ENCODE measurements around the gene ZNF385C.

The ZNF385C gene

GRCh38 chr17:42111871-42112551 is 13.7 kb upstream of the ZNF385C start:
- H3K4me3 ChIP-seq (ENCODE audit: low read length): peak overlapping the region; percentile 73
- H3K27me3 ChIP-seq (ENCODE audit: control insufficient read depth, insufficient read depth, low read length): no peaks in the 10 kb centered on the region
- H3K36me3 ChIP-seq (ENCODE audit: insufficient read depth, low read length): peaks cover 7% of the 10 kb centered on the region
- H3K9ac ChIP-seq (ENCODE audit: low read depth, low read length): peak overlapping the region; percentile 77
- H3K4me2 ChIP-seq (ENCODE audit: low read length): peak overlapping the region; percentile 91
- no peaks in the 10 kb centered on the region for H3K9me3 ChIP-seq (replicated peaks; ENCODE audit: low read length)
- H3K4me1 ChIP-seq (ENCODE audit: control insufficient read depth, insufficient read depth, low read length): peaks cover 17% of the 10 kb centered on the region

GRCh38 chr17:42111265-42111636 is 13.0 kb upstream of the ZNF385C start:
- no peaks in the 10 kb centered on the region for H3K27me3 ChIP-seq (ENCODE audit: control insufficient read depth, insufficient read depth, low read length)
- peaks cover 5% of the 10 kb centered on the region for H3K36me3 ChIP-seq (ENCODE audit: insufficient read depth, low read length)
- H3K4me1 ChIP-seq (ENCODE audit: control insufficient read depth, insufficient read depth, low read length): peaks cover 17% of the 10 kb centered on the region
- H3K4me2 ChIP-seq (ENCODE audit: low read length): peak overlapping the region; percentile 91
- peak overlapping the region; percentile 73 for H3K4me3 ChIP-seq (ENCODE audit: low read length)
- H3K9me3 ChIP-seq (replicated peaks; ENCODE audit: low read length): no peaks in the 10 kb centered on the region
- no peak overlapping the region for H3K9ac ChIP-seq (ENCODE audit: low read depth, low read length)

GRCh38 chr17:42110301-42111264 is 12.3 kb upstream of the ZNF385C start:
- Histone ChIP-seq H3K4me2 (ENCODE audit: low read length) (no peak overlapping the region), H3K36me3 (ENCODE audit: insufficient read depth, low read length) (peaks cover 5% of the 10 kb centered on the region), H3K4me1 (ENCODE audit: control insufficient read depth, insufficient read depth, low read length) (peaks cover 17% of the 10 kb centered on the region), H3K9me3 (replicated peaks; ENCODE audit: low read length) (no peaks in the 10 kb centered on the region), H3K4me3 (ENCODE audit: low read length) (no peak overlapping the region), H3K27me3 (ENCODE audit: control insufficient read depth, insufficient read depth, low read length) (no peaks in the 10 kb centered on the region), H3K9ac (ENCODE audit: low read depth, low read length) (no peak overlapping the region)

DNA sequence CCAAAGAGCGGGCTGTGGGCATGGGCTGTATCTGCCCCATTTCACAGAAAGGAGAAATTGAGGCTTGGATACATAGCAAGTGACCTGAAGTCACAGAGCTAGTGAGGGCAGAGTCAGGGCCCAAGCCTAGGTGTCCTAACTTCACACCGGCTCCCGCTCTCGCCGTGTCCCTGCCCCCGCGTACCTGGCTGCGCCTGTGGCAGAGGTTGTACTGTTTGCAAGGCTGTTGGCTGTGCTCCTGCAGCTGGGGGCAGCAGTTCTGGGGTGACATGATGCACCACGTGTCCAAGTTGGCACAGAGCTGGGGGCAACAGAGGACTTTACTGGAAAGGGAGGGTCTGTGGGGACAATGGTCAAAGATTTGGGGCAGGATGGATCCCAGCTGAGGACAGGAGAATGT is 10.8 kb upstream of the ZNF385C start:
- Histone ChIP-seq H3K4me2 (ENCODE audit: low read length) (no peak overlapping the region), H3K4me3 (ENCODE audit: low read length) (no peak overlapping the region), H3K4me1 (ENCODE audit: control insufficient read depth, insufficient read depth, low read length) (peaks cover 17% of the 10 kb centered on the region), H3K9me3 (replicated peaks; ENCODE audit: low read length) (no peaks in the 10 kb centered on the region), H3K36me3 (ENCODE audit: insufficient read depth, low read length) (peaks cover 5% of the 10 kb centered on the region), H3K9ac (ENCODE audit: low read depth, low read length) (no peak overlapping the region), H3K27me3 (ENCODE audit: control insufficient read depth, insufficient read depth, low read length) (no peaks in the 10 kb centered on the region)

DNA sequence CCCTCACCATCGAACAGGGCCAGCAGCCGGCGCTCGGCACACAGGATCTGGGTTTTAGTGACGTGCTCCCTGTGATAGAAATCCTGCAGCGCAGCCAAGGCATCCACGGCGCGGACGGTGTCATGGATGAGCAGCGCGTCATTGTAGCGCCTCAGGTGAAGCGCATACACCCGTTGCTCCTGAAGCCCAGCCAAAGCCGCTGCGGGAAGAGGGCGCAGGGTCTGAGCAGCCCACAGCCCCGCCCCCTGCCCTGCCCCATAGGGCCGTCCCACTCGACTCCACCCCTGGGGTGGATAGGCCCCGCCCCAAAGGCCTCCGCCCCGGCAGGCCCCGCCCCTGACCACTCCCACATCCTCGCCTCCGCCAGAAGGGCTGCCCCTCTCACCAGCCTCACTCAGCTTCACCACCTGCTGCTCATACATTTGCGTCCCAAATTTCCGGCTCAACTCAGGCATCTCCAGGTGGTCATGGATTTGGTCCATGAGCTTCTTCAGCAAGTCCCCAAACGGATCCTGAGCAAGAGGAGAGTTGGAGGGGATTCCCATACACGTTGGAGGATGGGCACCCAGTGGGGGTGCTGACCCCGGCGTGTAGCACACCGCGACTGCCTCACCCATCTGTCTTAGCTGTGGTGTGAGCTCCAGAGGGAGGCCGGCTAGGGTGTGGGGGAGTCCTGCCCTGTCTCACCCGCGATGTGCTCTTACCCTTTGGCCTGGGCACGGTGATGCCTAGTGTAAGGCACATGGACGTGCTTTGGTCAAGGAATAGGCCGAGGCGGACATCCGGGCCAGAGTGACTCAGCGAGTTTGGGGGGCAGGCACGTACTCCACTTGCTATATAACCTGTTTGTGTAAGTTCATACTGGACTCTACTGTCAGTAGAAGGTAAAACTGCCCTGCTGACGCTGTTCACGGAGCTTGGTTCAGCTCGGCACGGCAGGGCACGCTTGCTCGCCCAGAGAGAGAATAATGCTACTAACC is 9.6 kb upstream of the ZNF385C start:
- peak overlapping the region; percentile 51 for H3K4me3 ChIP-seq (ENCODE audit: low read length)
- no peak overlapping the region for H3K9ac ChIP-seq (ENCODE audit: low read depth, low read length)
- no peaks in the 10 kb centered on the region for H3K36me3 ChIP-seq (ENCODE audit: insufficient read depth, low read length)
- H3K4me2 ChIP-seq (ENCODE audit: low read length): peak overlapping the region; percentile 74
- H3K9me3 ChIP-seq (replicated peaks; ENCODE audit: low read length): no peaks in the 10 kb centered on the region
- H3K4me1 ChIP-seq (ENCODE audit: control insufficient read depth, insufficient read depth, low read length): peaks cover 13% of the 10 kb centered on the region
- no peaks in the 10 kb centered on the region for H3K27me3 ChIP-seq (ENCODE audit: control insufficient read depth, insufficient read depth, low read length)

DNA sequence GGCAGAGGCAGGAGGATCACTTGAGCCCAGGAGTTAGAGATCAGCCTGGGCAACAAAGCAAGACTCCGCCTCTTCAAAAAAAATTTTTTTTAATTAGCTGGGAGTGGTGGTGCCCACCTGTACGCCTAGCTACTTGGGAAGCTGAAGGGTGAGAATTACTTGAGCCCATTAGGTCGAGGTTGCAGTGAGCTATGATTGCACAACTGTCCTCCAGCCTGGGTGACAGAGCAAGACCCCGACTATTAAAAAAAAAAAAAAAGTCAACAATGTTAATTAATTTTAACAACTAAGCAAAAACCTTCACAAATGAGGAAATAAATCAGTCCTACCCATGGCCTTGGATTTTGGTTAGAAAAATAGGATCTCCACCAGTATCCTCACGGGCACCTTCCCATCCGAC is 8.9 kb upstream of the ZNF385C start:
- Histone ChIP-seq H3K4me1 (ENCODE audit: control insufficient read depth, insufficient read depth, low read length) (peaks cover 10% of the 10 kb centered on the region), H3K4me3 (ENCODE audit: low read length) (no peak overlapping the region), H3K9me3 (replicated peaks; ENCODE audit: low read length) (no peaks in the 10 kb centered on the region), H3K9ac (ENCODE audit: low read depth, low read length) (no peak overlapping the region), H3K36me3 (ENCODE audit: insufficient read depth, low read length) (no peaks in the 10 kb centered on the region), H3K27me3 (ENCODE audit: control insufficient read depth, insufficient read depth, low read length) (no peaks in the 10 kb centered on the region), H3K4me2 (ENCODE audit: low read length) (peak overlapping the region; percentile 74)

GRCh38 chr17:42106009-42106408 is 7.7 kb upstream of the ZNF385C start:
- Histone ChIP-seq H3K27me3 (ENCODE audit: control insufficient read depth, insufficient read depth, low read length) (no peaks in the 10 kb centered on the region), H3K4me3 (ENCODE audit: low read length) (no peak overlapping the region), H3K36me3 (ENCODE audit: insufficient read depth, low read length) (no peaks in the 10 kb centered on the region), H3K9ac (ENCODE audit: low read depth, low read length) (no peak overlapping the region), H3K4me1 (ENCODE audit: control insufficient read depth, insufficient read depth, low read length) (peaks cover 3% of the 10 kb centered on the region), H3K9me3 (replicated peaks; ENCODE audit: low read length) (no peaks in the 10 kb centered on the region), H3K4me2 (ENCODE audit: low read length) (no peak overlapping the region)

DNA sequence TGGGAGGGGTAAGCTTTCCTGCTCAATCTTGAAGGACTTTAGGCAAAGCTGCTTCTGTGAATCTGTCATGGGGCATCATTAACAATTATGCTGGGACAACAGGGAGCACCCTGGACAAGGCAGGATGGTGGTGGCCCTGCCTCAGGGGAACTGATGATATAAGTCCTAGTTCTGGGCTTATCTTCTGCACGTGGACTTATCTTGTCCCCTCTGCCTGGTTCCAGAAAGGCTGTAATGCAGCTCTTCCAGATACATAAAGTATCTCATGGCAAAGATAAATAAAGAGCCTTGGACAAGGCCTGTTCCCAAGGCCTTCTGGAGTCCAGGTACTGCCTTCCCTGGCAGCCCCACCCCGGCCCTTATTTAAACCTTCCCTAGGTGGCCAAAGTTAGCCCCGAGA is 6.0 kb upstream of the ZNF385C start:
- Histone ChIP-seq H3K4me2 (ENCODE audit: low read length) (no peak overlapping the region), H3K9ac (ENCODE audit: low read depth, low read length) (no peak overlapping the region), H3K4me3 (ENCODE audit: low read length) (no peak overlapping the region), H3K9me3 (replicated peaks; ENCODE audit: low read length) (no peaks in the 10 kb centered on the region), H3K27me3 (ENCODE audit: control insufficient read depth, insufficient read depth, low read length) (no peaks in the 10 kb centered on the region), H3K4me1 (ENCODE audit: control insufficient read depth, insufficient read depth, low read length) (peaks cover 3% of the 10 kb centered on the region), H3K36me3 (ENCODE audit: insufficient read depth, low read length) (no peaks in the 10 kb centered on the region)

GRCh38 chr17:42103221-42103954 is 5.1 kb upstream of the ZNF385C start:
- Histone ChIP-seq H3K9ac (ENCODE audit: low read depth, low read length) (no peak overlapping the region), H3K36me3 (ENCODE audit: insufficient read depth, low read length) (no peaks in the 10 kb centered on the region), H3K4me1 (ENCODE audit: control insufficient read depth, insufficient read depth, low read length) (peaks cover 3% of the 10 kb centered on the region), H3K4me2 (ENCODE audit: low read length) (no peak overlapping the region), H3K9me3 (replicated peaks; ENCODE audit: low read length) (no peaks in the 10 kb centered on the region), H3K4me3 (ENCODE audit: low read length) (no peak overlapping the region), H3K27me3 (ENCODE audit: control insufficient read depth, insufficient read depth, low read length) (no peaks in the 10 kb centered on the region)

GRCh38 chr17:42101513-42102292 is 3.4 kb upstream of the ZNF385C start:
- H3K9ac ChIP-seq (ENCODE audit: low read depth, low read length): no peak overlapping the region
- H3K27me3 ChIP-seq (ENCODE audit: control insufficient read depth, insufficient read depth, low read length): peaks cover 14% of the 10 kb centered on the region
- no peaks in the 10 kb centered on the region for H3K9me3 ChIP-seq (replicated peaks; ENCODE audit: low read length)
- H3K36me3 ChIP-seq (ENCODE audit: insufficient read depth, low read length): no peaks in the 10 kb centered on the region
- peak overlapping the region; percentile 35 for H3K4me2 ChIP-seq (ENCODE audit: low read length)
- H3K4me3 ChIP-seq (ENCODE audit: low read length): no peak overlapping the region
- peaks cover 3% of the 10 kb centered on the region for H3K4me1 ChIP-seq (ENCODE audit: control insufficient read depth, insufficient read depth, low read length)

Measured in skeletal muscle satellite cell (primary cell).